Naive thymus-derived CD8-positive, alpha-beta T cell (primary cell): ENCODE results near the gene PAXIP1. TPM values are rescaled to one million over a fixed set of nuclear protein-coding genes. Genes with fewer than 3 reads are reported as not detected.
A peak's percentile ranks its signal among the peaks of the same experiment; 100 is the strongest.

Source experiments
- ATAC-seq, 2 donors: fragments of 150-1000 bp; cut with Tn5 transposase in 1 of 2; sonication (Bioruptor Pico), chemical (Tn5 transposase) in 1 of 2; 1 replicate in 1 of 2; 2 replicates in 1 of 2; pipeline ENCODE4 v1.10.0; 2021; ENCODE audit warnings: mild to moderate bottlenecking in 2 of 2, moderate library complexity in 2 of 2
- POLR2A ChIA-PET: fragments of 350-600 bp; sonication (Branson Sonifier 250); formaldehyde crosslinking; loops from one replicate; lab custom pipeline; 2021; ENCODE audit warnings: antibody characterized with exemption; lab: Charles Lee
- DNase-seq, 10 donors: peaks; one replicate each; pipeline versions ENCODE4 v3.0.0 to v3.0.0-alpha.2; 2020 to 2022
- H3K27ac Mint-ChIP-seq, 10 donors: one replicate each; pipeline ENCODE4 v1.8.0; 2020 to 2022; ENCODE audit warnings: mild to moderate bottlenecking in 10 of 10, mixed read lengths in 10 of 10, moderate library complexity in 4 of 10, inconsistent platforms in 1 of 10
- H3K27me3 Mint-ChIP-seq, 5 donors: one replicate each; pipeline ENCODE4 v1.8.0; 2021 to 2022; ENCODE audit warnings: mixed read lengths in 5 of 5
- H3K36me3 Mint-ChIP-seq, 3 donors: one replicate each; pipeline ENCODE4 v1.8.0; 2020 to 2022; ENCODE audit warnings: mixed read lengths in 3 of 3, mild to moderate bottlenecking in 2 of 3, inconsistent platforms in 1 of 3
- H3K4me1 Mint-ChIP-seq, 4 donors: one replicate each; pipeline ENCODE4 v1.8.0; 2021 to 2022; ENCODE audit warnings: mixed read lengths in 4 of 4
- H3K4me3 Mint-ChIP-seq, 10 donors: one replicate each; pipeline ENCODE4 v1.8.0; 2020 to 2022; ENCODE audit warnings: mild to moderate bottlenecking in 10 of 10, mixed read lengths in 10 of 10, moderate library complexity in 6 of 10, inconsistent platforms in 1 of 10
- H3K9me3 Mint-ChIP-seq, 9 donors: one replicate each; pipeline ENCODE4 v1.8.0; 2020 to 2022; ENCODE audit warnings: mixed read lengths in 9 of 9, mild to moderate bottlenecking in 3 of 9, inconsistent platforms in 1 of 9, moderate library complexity in 1 of 9
- polyA plus RNA-seq, 3 donors: library from polyadenylated mRNA; unstranded; fragments of 300-500 nt; fragmentation: Illumina TruSeq; gene quantifications; one replicate each; pipeline ENCODE4 v1.2.3, GENCODE V29; 2021
- total RNA-seq, 8 experiments: library from RNA in 2 of 8; stranded (reverse) in 2 of 8; gene quantifications; one replicate each; pipeline ENCODE4 v1.2.3 and lab custom pipeline; 2021 to 2026

The PAXIP1 gene
- total and polyA plus RNA-seq, 5 experiments from 2014 or later: 0.62 to 13.9 (median 2.3) TPM

DNA sequence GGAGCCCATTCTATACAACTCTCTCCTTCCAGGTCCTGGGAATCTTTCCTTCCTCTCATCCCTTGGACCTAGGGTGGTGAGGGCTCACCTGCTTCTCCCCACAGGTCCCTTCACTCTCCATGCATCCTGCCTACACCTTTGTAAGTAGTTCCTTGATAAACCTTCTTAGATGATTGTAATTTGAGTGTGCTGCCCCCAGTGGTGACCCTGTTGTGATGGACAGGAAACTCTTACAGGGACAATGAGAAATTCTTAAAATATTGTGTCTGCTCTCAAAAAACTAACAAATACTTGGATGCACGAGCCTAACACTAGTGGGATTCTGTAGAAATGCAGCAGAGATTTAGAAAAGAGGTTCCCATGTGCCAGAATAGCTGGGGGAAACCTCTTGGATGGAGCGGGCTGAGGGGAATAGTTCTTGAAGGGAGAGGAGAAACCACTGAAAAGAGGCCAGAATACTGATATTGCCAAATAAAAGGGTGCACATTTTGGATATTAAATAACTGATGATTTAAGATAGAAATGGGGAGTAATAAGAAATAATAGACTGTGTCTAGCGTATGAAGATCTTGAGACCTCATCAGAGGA is 6.7 kb upstream of the PAXIP1 start:
- H3K27ac Mint-ChIP-seq: no peak overlapping the region
- H3K4me3 Mint-ChIP-seq: no peak overlapping the region
- DNase-seq (peak in 4 of 10 donors; percentile 11 to 34 (median 26)), ATAC-seq (peak; percentile 44 to 49)
- peaks cover 4 to 11% (median 8%) of the 10 kb centered on the region in 4 donors for H3K4me1 Mint-ChIP-seq
- H3K36me3 Mint-ChIP-seq: peaks cover 0 to 5% (median 0%) of the 10 kb centered on the region in 3 donors
- POLR2A ChIA-PET: interaction anchor here (1.1 kb wide), 1 partner anchor 289 kb away, joined by 3 read pairs; no protein-coding TSS in a partner anchor
- no peaks in the 10 kb centered on the region for H3K9me3 Mint-ChIP-seq
- peaks cover 0 to 2% (median 0%) of the 10 kb centered on the region in 5 donors for H3K27me3 Mint-ChIP-seq

GRCh38 chr7:155007947-155008346 is 5.0 kb upstream of the PAXIP1 start:
- Mint-ChIP-seq H3K4me3 (no peak overlapping the region), H3K4me1 (peaks cover 6 to 20% (median 17%) of the 10 kb centered on the region in 4 donors), H3K27ac (no peak overlapping the region), H3K27me3 (peaks cover 0 to 2% (median 0%) of the 10 kb centered on the region in 5 donors), H3K9me3 (no peaks in the 10 kb centered on the region), H3K36me3 (peaks cover 0 to 5% (median 0%) of the 10 kb centered on the region in 3 donors)
- DNase-seq (peak in 7 of 10 donors; percentile 9 to 68 (median 37)), ATAC-seq (peak in 1 of 2 donors; percentile 37)
- POLR2A ChIA-PET: no interaction called here

GRCh38 chr7:155003376-155004214 is 671 bp upstream of the PAXIP1 start:
- H3K4me1 Mint-ChIP-seq: peaks cover 5 to 20% (median 17%) of the 10 kb centered on the region in 4 donors
- peaks cover 0 to 5% (median 0%) of the 10 kb centered on the region in 3 donors for H3K36me3 Mint-ChIP-seq
- H3K27me3 Mint-ChIP-seq: no peaks in the 10 kb centered on the region
- peak; percentile 75 to 93 (median 88) for DNase-seq
- POLR2A ChIA-PET: interaction anchor here (1.0 to 3.4 kb wide), 4 partner anchors 75 to 294 kb away, joined by 3 to 25 read pairs (median 12); partner anchors contain the start of gene INSIG1
- H3K27ac Mint-ChIP-seq: peak overlapping the region; percentile 74 to 97 (median 95)
- H3K4me3 Mint-ChIP-seq: peak overlapping the region; percentile 83 to 97 (median 94)
- ATAC-seq: peak; percentile 75 to 83
- H3K9me3 Mint-ChIP-seq: no peaks in the 10 kb centered on the region

DNA sequence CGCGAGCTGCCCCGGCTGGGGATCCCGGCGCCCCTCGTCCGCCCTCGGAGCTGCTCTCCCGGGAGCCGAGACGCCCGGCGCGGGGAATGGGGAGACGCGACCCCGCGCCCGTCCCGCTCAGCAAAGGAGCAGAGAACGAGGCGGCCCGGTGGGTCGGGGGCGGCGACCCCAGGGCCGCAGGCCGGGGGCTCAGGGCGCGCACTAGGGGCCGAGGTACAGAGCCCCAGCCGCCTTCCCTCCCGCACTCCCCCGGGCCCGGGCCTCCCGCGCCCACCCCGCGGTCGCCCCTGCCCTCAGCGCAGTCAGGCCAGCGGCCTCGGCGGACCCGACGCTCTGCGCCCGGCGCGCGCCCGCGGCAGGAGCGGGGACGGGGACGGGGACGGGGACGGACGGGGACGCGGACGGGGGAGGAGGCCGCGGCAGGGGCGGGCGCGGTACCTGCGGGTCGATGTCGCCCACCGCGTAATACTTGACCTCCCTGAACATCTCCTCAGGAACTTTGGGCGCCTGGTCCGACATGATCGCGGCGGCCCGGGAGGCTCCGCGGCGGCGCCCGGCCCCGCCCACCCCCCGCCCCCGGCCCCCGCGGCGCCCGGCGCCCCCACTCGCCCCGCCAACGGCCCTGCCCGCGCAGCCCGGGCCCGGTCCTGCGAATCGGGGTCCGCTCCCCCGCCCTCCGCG is 373 bp downstream of the PAXIP1 start:
- DNase-seq: peak in 5 of 10 donors; percentile 13 to 69 (median 48)
- peaks cover 5 to 17% (median 16%) of the 10 kb centered on the region in 4 donors for H3K4me1 Mint-ChIP-seq
- ATAC-seq: peak in 1 of 2 donors; percentile 22
- peak overlapping the region in 3 of 10 donors; percentile 33 to 71 (median 33) for H3K4me3 Mint-ChIP-seq
- POLR2A ChIA-PET: interaction anchor here (1.4 to 3.4 kb wide), 4 partner anchors 11 to 295 kb away, joined by 3 to 25 read pairs (median 10); partner anchors contain the start of gene INSIG1
- no peaks in the 10 kb centered on the region for H3K27me3 Mint-ChIP-seq
- no peak overlapping the region for H3K27ac Mint-ChIP-seq
- peaks cover 0 to 12% (median 0%) of the 10 kb centered on the region in 3 donors for H3K36me3 Mint-ChIP-seq
- no peaks in the 10 kb centered on the region for H3K9me3 Mint-ChIP-seq

DNA sequence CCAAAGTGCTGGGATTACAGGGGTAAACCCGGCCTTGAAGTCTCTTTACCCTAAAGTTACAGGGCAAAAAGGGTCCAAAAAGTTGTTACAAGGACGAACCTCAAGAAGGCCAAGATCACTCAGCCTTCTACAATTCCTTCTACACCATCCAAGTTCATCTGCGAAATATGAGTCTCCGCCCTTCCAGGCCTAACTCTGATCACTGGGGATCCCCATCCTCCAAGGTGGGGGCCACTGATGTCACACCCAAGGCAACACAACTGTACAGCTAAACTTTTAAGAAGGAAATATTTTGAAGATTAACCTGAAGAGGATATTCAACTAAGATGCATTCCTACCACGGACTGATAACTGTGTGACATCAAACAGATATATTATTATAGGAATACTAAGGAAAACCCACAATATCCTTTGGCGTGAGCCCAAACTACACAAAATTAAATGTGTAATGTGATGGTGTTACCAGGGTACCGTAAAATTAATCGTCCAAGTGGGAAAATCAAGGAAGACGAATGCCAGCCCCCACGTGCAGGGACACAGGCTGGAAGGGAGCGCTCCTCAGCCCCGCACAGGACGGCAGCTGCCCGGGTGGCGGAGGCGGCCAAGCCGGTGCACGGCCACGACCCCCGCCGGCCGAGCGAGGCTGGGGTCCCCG is 1.0 kb downstream of the PAXIP1 start:
- no peaks in the 10 kb centered on the region for H3K27me3 Mint-ChIP-seq
- peak in 1 of 2 donors; percentile 27 for ATAC-seq
- peak in 6 of 10 donors; percentile 8 to 30 (median 16) for DNase-seq
- peaks cover 5 to 17% (median 16%) of the 10 kb centered on the region in 4 donors for H3K4me1 Mint-ChIP-seq
- no peaks in the 10 kb centered on the region for H3K9me3 Mint-ChIP-seq
- H3K36me3 Mint-ChIP-seq: peaks cover 0 to 19% (median 0%) of the 10 kb centered on the region in 3 donors
- peak overlapping the region in 8 of 10 donors; percentile 71 to 93 (median 90) for H3K27ac Mint-ChIP-seq
- POLR2A ChIA-PET: interaction anchor here (0.9 to 3.4 kb wide), 3 partner anchors 10 to 74 kb away, joined by 3 to 17 read pairs (median 4); no protein-coding TSS in a partner anchor
- peak overlapping the region in 1 of 10 donors; percentile 85 for H3K4me3 Mint-ChIP-seq

- no peak overlapping the region for H3K4me3 Mint-ChIP-seq
- no peak overlapping the region for H3K27ac Mint-ChIP-seq
- peaks cover 5 to 17% (median 15%) of the 10 kb centered on the region in 4 donors for H3K4me1 Mint-ChIP-seq
- peaks cover 0 to 24% (median 0%) of the 10 kb centered on the region in 3 donors for H3K36me3 Mint-ChIP-seq
- H3K9me3 Mint-ChIP-seq: no peaks in the 10 kb centered on the region
- no peaks in the 10 kb centered on the region for H3K27me3 Mint-ChIP-seq
- POLR2A ChIA-PET: no interaction called here
- DNase-seq (no peak), ATAC-seq (no peak)
Measured at GRCh38 chr7:155000795-155001194, 2.1 kb downstream of the PAXIP1 start.

GRCh38 chr7:154998481-154998880 is 4.4 kb downstream of the PAXIP1 start:
- no peaks in the 10 kb centered on the region for H3K27me3 Mint-ChIP-seq
- POLR2A ChIA-PET: no interaction called here
- peaks cover 0 to 42% (median 2%) of the 10 kb centered on the region in 3 donors for H3K36me3 Mint-ChIP-seq
- H3K4me1 Mint-ChIP-seq: peaks cover 0 to 7% (median 4%) of the 10 kb centered on the region in 4 donors
- no peak overlapping the region for H3K4me3 Mint-ChIP-seq
- ATAC-seq: no peak
- no peak overlapping the region for H3K27ac Mint-ChIP-seq
- no peak for DNase-seq
- H3K9me3 Mint-ChIP-seq: no peaks in the 10 kb centered on the region

DNA sequence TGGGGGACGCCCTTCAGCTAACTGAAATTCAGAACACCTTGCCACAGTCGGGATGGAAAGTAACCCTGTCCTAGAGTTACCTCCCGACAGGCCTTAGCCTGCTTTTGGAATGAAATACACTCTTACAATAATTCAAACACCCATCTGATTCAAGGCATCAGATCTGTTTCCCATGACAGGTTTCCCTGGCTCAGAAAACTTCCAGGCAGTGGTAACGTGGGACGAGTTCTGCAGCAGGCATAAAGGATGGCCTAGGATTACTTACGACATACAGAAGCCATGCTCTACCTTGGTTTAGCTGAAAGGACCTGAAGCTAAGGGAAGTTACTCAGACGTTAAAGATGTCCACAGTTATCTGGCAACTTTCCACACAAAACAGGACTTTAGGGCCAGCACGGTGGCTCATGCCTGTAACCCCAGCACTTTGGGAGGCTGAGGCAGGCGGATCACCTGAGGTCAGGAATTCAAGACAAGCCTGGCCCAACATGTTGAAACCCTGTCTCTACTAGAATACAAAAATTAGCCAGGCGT is 5.0 kb downstream of the PAXIP1 start:
- H3K36me3 Mint-ChIP-seq: peaks cover 0 to 48% (median 5%) of the 10 kb centered on the region in 3 donors
- peaks cover 0 to 7% (median 4%) of the 10 kb centered on the region in 4 donors for H3K4me1 Mint-ChIP-seq
- H3K9me3 Mint-ChIP-seq: no peaks in the 10 kb centered on the region
- DNase-seq (no peak), ATAC-seq (no peak)
- H3K4me3 Mint-ChIP-seq: no peak overlapping the region
- no peaks in the 10 kb centered on the region for H3K27me3 Mint-ChIP-seq
- POLR2A ChIA-PET: no interaction called here
- peak overlapping the region in 1 of 10 donors; percentile 10 for H3K27ac Mint-ChIP-seq

- DNase-seq (no peak), ATAC-seq (no peak)
- peaks cover 0 to 5% (median 2%) of the 10 kb centered on the region in 4 donors for H3K4me1 Mint-ChIP-seq
- H3K36me3 Mint-ChIP-seq: peaks cover 0 to 60% (median 5%) of the 10 kb centered on the region in 3 donors
- H3K9me3 Mint-ChIP-seq: no peaks in the 10 kb centered on the region
- H3K4me3 Mint-ChIP-seq: no peak overlapping the region
- POLR2A ChIA-PET: no interaction called here
- H3K27me3 Mint-ChIP-seq: no peaks in the 10 kb centered on the region
- peak overlapping the region in 1 of 10 donors; percentile 48 for H3K27ac Mint-ChIP-seq
Measured at GRCh38 chr7:154996756-154997155, 6.2 kb downstream of the PAXIP1 start.

GRCh38 chr7:154996101-154996500 is 6.8 kb downstream of the PAXIP1 start:
- POLR2A ChIA-PET: no interaction called here
- Mint-ChIP-seq H3K9me3 (no peaks in the 10 kb centered on the region), H3K4me1 (peaks cover 0 to 5% (median under 1%) of the 10 kb centered on the region in 4 donors), H3K4me3 (no peak overlapping the region), H3K27me3 (no peaks in the 10 kb centered on the region), H3K27ac (no peak overlapping the region), H3K36me3 (peaks cover 0 to 66% (median 11%) of the 10 kb centered on the region in 3 donors)
- no peak for DNase-seq
- no peak for ATAC-seq

DNA sequence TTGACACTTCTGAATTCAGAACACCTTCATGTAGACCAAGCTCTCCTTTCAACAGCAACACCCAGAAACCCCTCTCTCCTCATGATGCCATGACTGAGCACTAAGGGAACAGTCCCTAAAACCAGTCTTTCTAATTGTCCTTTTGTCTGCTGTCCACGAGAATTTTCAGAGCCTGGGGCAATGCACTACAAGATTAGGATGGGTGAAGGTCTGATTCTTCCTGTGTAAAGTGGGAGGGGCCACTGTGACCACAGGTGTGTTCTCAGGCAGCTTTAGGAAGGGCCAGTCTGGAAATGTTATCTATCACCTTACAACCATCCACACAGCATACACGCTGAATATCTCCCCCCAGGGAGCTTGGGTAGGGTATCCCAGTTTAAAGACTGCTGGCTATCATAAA is 7.9 kb downstream of the PAXIP1 start:
- H3K4me3 Mint-ChIP-seq: no peak overlapping the region
- H3K27me3 Mint-ChIP-seq: no peaks in the 10 kb centered on the region
- DNase-seq (no peak), ATAC-seq (no peak)
- no peaks in the 10 kb centered on the region for H3K9me3 Mint-ChIP-seq
- H3K27ac Mint-ChIP-seq: no peak overlapping the region
- POLR2A ChIA-PET: no interaction called here
- peaks cover 0 to 5% (median under 1%) of the 10 kb centered on the region in 4 donors for H3K4me1 Mint-ChIP-seq
- H3K36me3 Mint-ChIP-seq: peaks cover 0 to 73% (median 11%) of the 10 kb centered on the region in 3 donors
